CD8-positive, alpha-beta memory T cell (primary cell): Measurements from ENCODE around the gene CFAP100. TPM values are rescaled to one million over a fixed set of nuclear protein-coding genes. Genes with fewer than 3 reads are reported as not detected.
A peak's percentile ranks its signal among the peaks of the same experiment; 100 is the strongest.

Experiments
- CTCF ChIA-PET: fragments of 350-600 bp; sonication (Branson Sonifier 250); formaldehyde crosslinking; loops from one replicate; lab custom pipeline; 2021; ENCODE audit warnings: antibody characterized with exemption; lab: Charles Lee
- POLR2A ChIA-PET: fragments of 350-600 bp; sonication (Branson Sonifier 250); formaldehyde crosslinking; loops from one replicate; lab custom pipeline; 2021; ENCODE audit warnings: antibody characterized with exemption; lab: Charles Lee
- DNase-seq, 5 donors: peaks; one replicate each; pipeline versions ENCODE4 v3.0.0 to v3.0.0-alpha.2; 2020 to 2022; ENCODE audit warnings: mixed read lengths in 1 of 5
- H3K27ac ChIP-seq: one replicate; pipeline ENCODE4 v1.7.0; 2013; ENCODE audit warnings: low read depth, mild to moderate bottlenecking, low read length, moderate library complexity
- H3K27me3 ChIP-seq: 2 replicates; pipeline ENCODE4 v1.7.0; 2013; ENCODE audit warnings: low read length, mild to moderate bottlenecking; ENCODE audit not compliant: insufficient read depth, poor library complexity, severe bottlenecking
- H3K36me3 ChIP-seq: 2 replicates; pipeline ENCODE4 v1.7.0; 2013; ENCODE audit warnings: mild to moderate bottlenecking, low read length, moderate library complexity; ENCODE audit not compliant: insufficient read depth
- H3K4me1 ChIP-seq: 2 replicates; pipeline ENCODE4 v1.7.0; 2013; ENCODE audit warnings: mild to moderate bottlenecking, low read length, moderate library complexity; ENCODE audit not compliant: insufficient read depth
- H3K4me3 ChIP-seq: 2 replicates; pipeline ENCODE4 v1.7.0; 2013; ENCODE audit warnings: mild to moderate bottlenecking, low read length
- H3K9me3 ChIP-seq: 2 replicates; pipeline ENCODE4 v1.7.0; 2013; ENCODE audit warnings: mild to moderate bottlenecking, low read length
- H3K27ac Mint-ChIP-seq, 8 donors: one replicate each; pipeline ENCODE4 v1.8.0; 2020 to 2021; ENCODE audit warnings: mixed read lengths in 8 of 8, mild to moderate bottlenecking in 6 of 8, inconsistent platforms in 3 of 8, moderate library complexity in 3 of 8
- H3K27me3 Mint-ChIP-seq, 2 donors: one replicate each; pipeline ENCODE4 v1.8.0; 2020 to 2021; ENCODE audit warnings: mixed read lengths in 2 of 2, mild to moderate bottlenecking in 1 of 2, moderate library complexity in 1 of 2
- H3K36me3 Mint-ChIP-seq, 3 donors: one replicate each; pipeline ENCODE4 v1.8.0; 2020 to 2021; ENCODE audit warnings: mixed read lengths in 3 of 3, inconsistent platforms in 1 of 3, mild to moderate bottlenecking in 1 of 3
- H3K4me1 Mint-ChIP-seq, 3 donors: one replicate each; pipeline ENCODE4 v1.8.0; 2020 to 2021; ENCODE audit warnings: mixed read lengths in 3 of 3, inconsistent platforms in 1 of 3, mild to moderate bottlenecking in 1 of 3
- H3K4me3 Mint-ChIP-seq, 7 donors: one replicate each; pipeline ENCODE4 v1.8.0; 2020 to 2021; ENCODE audit warnings: mixed read lengths in 7 of 7, mild to moderate bottlenecking in 6 of 7, moderate library complexity in 4 of 7, inconsistent platforms in 2 of 7
- H3K9me3 Mint-ChIP-seq, 5 donors: one replicate each; pipeline ENCODE4 v1.8.0; 2020 to 2022; ENCODE audit warnings: mixed read lengths in 5 of 5, mild to moderate bottlenecking in 3 of 5, moderate library complexity in 2 of 5, inconsistent platforms in 1 of 5
- polyA plus RNA-seq: library from polyadenylated mRNA; unstranded; fragments of 300-500 nt; fragmentation: Illumina TruSeq; gene quantifications from one replicate; pipeline ENCODE4 v1.2.3, GENCODE V29; 2021
- total RNA-seq, 2 experiments: library from RNA; stranded (reverse); gene quantifications; one replicate each; pipeline ENCODE4 v1.2.3, GENCODE V29; 2021

The CFAP100 gene
- total and polyA plus RNA-seq, 3 experiments from 2014 or later = not detected

DNA sequence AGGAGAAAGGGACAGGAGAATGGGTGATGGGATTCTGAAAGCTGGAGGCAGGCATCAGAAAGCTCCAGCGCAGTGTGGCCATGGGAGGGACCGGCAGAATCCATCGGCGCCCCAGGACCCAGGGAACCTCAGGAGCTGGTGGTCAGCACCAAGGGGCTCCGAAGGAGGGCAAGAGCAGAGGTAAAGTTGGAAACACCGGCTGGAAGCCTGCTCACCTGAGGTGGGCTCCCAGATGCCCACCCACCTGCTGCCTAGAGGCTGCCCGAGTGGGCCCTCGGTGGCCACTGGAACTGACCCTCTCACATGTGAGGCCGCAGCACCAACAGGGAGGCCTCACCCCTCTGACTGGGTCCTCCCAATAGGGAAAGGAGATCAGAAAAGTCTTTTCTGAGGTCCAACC is 91.2 kb downstream of the CFAP100 start:
- Histone ChIP-seq H3K9me3 (no peaks in the 10 kb centered on the region), H3K36me3 (no peaks in the 10 kb centered on the region), H3K27me3 (no peaks in the 10 kb centered on the region), H3K4me1 (peaks cover 9% of the 10 kb centered on the region), H3K4me3 (no peak overlapping the region), H3K27ac (no peak overlapping the region)
- POLR2A ChIA-PET = no interaction called here
- Mint-ChIP-seq H3K27me3 (peaks cover 0 to 2% of the 10 kb centered on the region in 2 donors), H3K4me3 (no peak overlapping the region), H3K4me1 (peaks cover 9 to 11% (median 11%) of the 10 kb centered on the region in 3 donors), H3K9me3 (no peaks in the 10 kb centered on the region), H3K36me3 (no peaks in the 10 kb centered on the region), H3K27ac (no peak overlapping the region)
- CTCF ChIA-PET = no interaction called here
- peak in 1 of 5 donors; percentile 29 for DNase-seq

Other genes starting within 250 kb of the CFAP100 start
- not detected for gene ALDH1L1, start 214.3 kb upstream of the CFAP100 start, total RNA-seq
- gene ALDH1L1, start 214.3 kb upstream of the CFAP100 start, polyA plus RNA-seq = not detected
- gene KLF15, start 37.5 kb upstream of the CFAP100 start, total RNA-seq = under 1 TPM; 0.11 to 0.18 TPM
- not detected for gene KLF15, start 37.5 kb upstream of the CFAP100 start, polyA plus RNA-seq
- gene ZXDC, start 81.0 kb downstream of the CFAP100 start, total RNA-seq = 10 to 100 TPM; 24.2 to 25.0 TPM
- 24.6 TPM for gene ZXDC, start 81.0 kb downstream of the CFAP100 start, polyA plus RNA-seq
- gene UROC1, start 122.9 kb downstream of the CFAP100 start, total RNA-seq = not detected
- gene UROC1, start 122.9 kb downstream of the CFAP100 start, polyA plus RNA-seq = not detected
- under 1 TPM; 0.24 to 0.31 TPM for gene CHST13, start 129.2 kb downstream of the CFAP100 start, total RNA-seq
- not detected for gene CHST13, start 129.2 kb downstream of the CFAP100 start, polyA plus RNA-seq
- gene C3orf22, start 164.0 kb downstream of the CFAP100 start, total RNA-seq = not detected
- not detected for gene C3orf22, start 164.0 kb downstream of the CFAP100 start, polyA plus RNA-seq